ENCODE data around the gene SETBP1.

- TF ChIP-seq CTCF (IDR thresholded peaks at IDR 0.05) (no peak), EZH2 (IDR thresholded peaks at IDR 0.05) (no peak)
These were observed 234.5 kb downstream of the SETBP1 start for GRCh38 chr18:44915213-44915612.

Measured in neural progenitor cell (in vitro differentiated cells).